Activated T-helper 17 cell treated with anti-CD3 and anti-CD28 coated beads, Interleukin-2, amount 50 U/mL, for 72 hours (primary cell): ENCODE data around the gene MTERF4. TPM values are rescaled to one million over a fixed set of nuclear protein-coding genes. Genes with fewer than 3 reads are reported as not detected.

Source experiments
- ATAC-seq: fragments of 150-1000 bp; cut with Tn5 transposase; replicated peaks from 2 replicates; pipeline ENCODE4 v1.10.0; 2021; ENCODE audit warnings: mild to moderate bottlenecking, moderate library complexity
- H3K27ac Mint-ChIP-seq: one replicate; pipeline ENCODE4 v1.8.0; 2022; ENCODE audit warnings: mixed read lengths
- H3K27me3 Mint-ChIP-seq: one replicate; pipeline ENCODE4 v1.8.0; 2022; ENCODE audit warnings: mixed read lengths
- H3K36me3 Mint-ChIP-seq: one replicate; pipeline ENCODE4 v1.8.0; 2022; ENCODE audit warnings: low read depth, mild to moderate bottlenecking, mixed read lengths
- H3K4me1 Mint-ChIP-seq: one replicate; pipeline ENCODE4 v1.8.0; 2022; ENCODE audit warnings: mixed read lengths
- H3K4me3 Mint-ChIP-seq: one replicate; pipeline ENCODE4 v1.8.0; 2022; ENCODE audit warnings: mild to moderate bottlenecking, mixed read lengths
- H3K9me3 Mint-ChIP-seq: one replicate; pipeline ENCODE4 v1.8.0; 2022; ENCODE audit warnings: mixed read lengths
- total RNA-seq, 2 donors: library from RNA; stranded (reverse); gene quantifications; one replicate each; pipeline ENCODE4 v1.2.3, GENCODE V29; 2022

The MTERF4 gene
- total RNA-seq, 2 donors from 2014 or later, result 36.4 to 86.5 TPM

GRCh38 chr2:241068136-241068941 is 33.7 kb downstream of the MTERF4 start:
- Mint-ChIP-seq H3K4me1 (no peaks in the 10 kb centered on the region), H3K4me3 (no peak overlapping the region), H3K36me3 (no peaks in the 10 kb centered on the region), H3K9me3 (no peaks in the 10 kb centered on the region), H3K27ac (no peak overlapping the region), H3K27me3 (no peaks in the 10 kb centered on the region)
- no peak for ATAC-seq

- no peaks in the 10 kb centered on the region for H3K9me3 Mint-ChIP-seq
- H3K4me3 Mint-ChIP-seq, result no peak overlapping the region
- H3K4me1 Mint-ChIP-seq, result no peaks in the 10 kb centered on the region
- H3K27me3 Mint-ChIP-seq, result no peaks in the 10 kb centered on the region
- no peaks in the 10 kb centered on the region for H3K36me3 Mint-ChIP-seq
- H3K27ac Mint-ChIP-seq, result no peak overlapping the region
- ATAC-seq, result no peak
Measured at GRCh38 chr2:241067501-241068135, 34.5 kb downstream of the MTERF4 start.

GRCh38 chr2:241066893-241067341 is 35.2 kb downstream of the MTERF4 start:
- Mint-ChIP-seq H3K36me3 (no peaks in the 10 kb centered on the region), H3K4me1 (no peaks in the 10 kb centered on the region), H3K27me3 (no peaks in the 10 kb centered on the region), H3K4me3 (no peak overlapping the region), H3K9me3 (no peaks in the 10 kb centered on the region), H3K27ac (no peak overlapping the region)
- no peak for ATAC-seq

- no peaks in the 10 kb centered on the region for H3K9me3 Mint-ChIP-seq
- no peaks in the 10 kb centered on the region for H3K36me3 Mint-ChIP-seq
- H3K4me3 Mint-ChIP-seq, result no peak overlapping the region
- no peaks in the 10 kb centered on the region for H3K4me1 Mint-ChIP-seq
- H3K27me3 Mint-ChIP-seq, result no peaks in the 10 kb centered on the region
- no peak overlapping the region for H3K27ac Mint-ChIP-seq
- ATAC-seq, result no peak
Measured at GRCh38 chr2:241066171-241066892, 35.8 kb downstream of the MTERF4 start.

GRCh38 chr2:241065355-241065803 is 36.7 kb downstream of the MTERF4 start:
- H3K4me1 Mint-ChIP-seq, result no peaks in the 10 kb centered on the region
- H3K9me3 Mint-ChIP-seq, result no peaks in the 10 kb centered on the region
- no peak for ATAC-seq
- H3K27ac Mint-ChIP-seq, result no peak overlapping the region
- H3K36me3 Mint-ChIP-seq, result no peaks in the 10 kb centered on the region
- H3K27me3 Mint-ChIP-seq, result no peaks in the 10 kb centered on the region
- no peak overlapping the region for H3K4me3 Mint-ChIP-seq

GRCh38 chr2:241064802-241065354 is 37.2 kb downstream of the MTERF4 start:
- ATAC-seq, result no peak
- no peaks in the 10 kb centered on the region for H3K36me3 Mint-ChIP-seq
- no peaks in the 10 kb centered on the region for H3K9me3 Mint-ChIP-seq
- no peak overlapping the region for H3K4me3 Mint-ChIP-seq
- H3K4me1 Mint-ChIP-seq, result no peaks in the 10 kb centered on the region
- no peak overlapping the region for H3K27ac Mint-ChIP-seq
- no peaks in the 10 kb centered on the region for H3K27me3 Mint-ChIP-seq

- Mint-ChIP-seq H3K4me1 (no peaks in the 10 kb centered on the region), H3K36me3 (no peaks in the 10 kb centered on the region), H3K9me3 (no peaks in the 10 kb centered on the region), H3K4me3 (peak overlapping the region; percentile 44), H3K27ac (peak overlapping the region; percentile 84), H3K27me3 (no peaks in the 10 kb centered on the region)
- ATAC-seq, result peak; percentile 75
Measured at GRCh38 chr2:241064008-241064801, 37.9 kb downstream of the MTERF4 start.

- Mint-ChIP-seq H3K27ac (no peak overlapping the region), H3K36me3 (no peaks in the 10 kb centered on the region), H3K27me3 (no peaks in the 10 kb centered on the region), H3K4me1 (no peaks in the 10 kb centered on the region), H3K9me3 (no peaks in the 10 kb centered on the region), H3K4me3 (peak overlapping the region; percentile 44)
- ATAC-seq, result peak; percentile 8
Measured at GRCh38 chr2:241063587-241063986, 38.5 kb downstream of the MTERF4 start.

GRCh38 chr2:241063093-241063551 is 39.0 kb downstream of the MTERF4 start:
- Mint-ChIP-seq H3K4me1 (no peaks in the 10 kb centered on the region), H3K36me3 (no peaks in the 10 kb centered on the region), H3K27ac (no peak overlapping the region), H3K9me3 (no peaks in the 10 kb centered on the region), H3K4me3 (no peak overlapping the region), H3K27me3 (no peaks in the 10 kb centered on the region)
- ATAC-seq, result no peak

- H3K9me3 Mint-ChIP-seq, result no peaks in the 10 kb centered on the region
- H3K27ac Mint-ChIP-seq, result no peak overlapping the region
- H3K4me1 Mint-ChIP-seq, result no peaks in the 10 kb centered on the region
- H3K27me3 Mint-ChIP-seq, result no peaks in the 10 kb centered on the region
- no peak for ATAC-seq
- H3K4me3 Mint-ChIP-seq, result no peak overlapping the region
- no peaks in the 10 kb centered on the region for H3K36me3 Mint-ChIP-seq
Measured at GRCh38 chr2:241062389-241063092, 39.5 kb downstream of the MTERF4 start.

GRCh38 chr2:241061275-241061674 is 40.8 kb downstream of the MTERF4 start:
- no peak overlapping the region for H3K27ac Mint-ChIP-seq
- no peaks in the 10 kb centered on the region for H3K9me3 Mint-ChIP-seq
- no peak overlapping the region for H3K4me3 Mint-ChIP-seq
- no peaks in the 10 kb centered on the region for H3K36me3 Mint-ChIP-seq
- no peaks in the 10 kb centered on the region for H3K4me1 Mint-ChIP-seq
- no peaks in the 10 kb centered on the region for H3K27me3 Mint-ChIP-seq
- no peak for ATAC-seq

GRCh38 chr2:241053576-241054251 is 48.4 kb downstream of the MTERF4 start:
- H3K27ac Mint-ChIP-seq, result no peak overlapping the region
- H3K9me3 Mint-ChIP-seq, result no peaks in the 10 kb centered on the region
- ATAC-seq, result no peak
- H3K4me1 Mint-ChIP-seq, result no peaks in the 10 kb centered on the region
- H3K27me3 Mint-ChIP-seq, result no peaks in the 10 kb centered on the region
- no peaks in the 10 kb centered on the region for H3K36me3 Mint-ChIP-seq
- H3K4me3 Mint-ChIP-seq, result no peak overlapping the region
